ENCODE data around the gene CLEC16A. TPM values are rescaled to one million over a fixed set of nuclear protein-coding genes. Genes with fewer than 3 reads are reported as not detected.
A peak's percentile ranks its signal among the peaks of the same experiment; 100 is the strongest.

CLEC16A gene
- total and polyA plus RNA-seq, 4 donors = 14.3 to 44.4 (median 26.4) TPM

GRCh38 chr16:11210260-11210659 is 265.9 kb downstream of the CLEC16A start:
- H3K9ac ChIP-seq (ENCODE audit: insufficient read depth in 1 of 2, low read length in 2 of 2) = no peak overlapping the region
- H3K27ac ChIP-seq (ENCODE audit: low read depth in 1 of 2, low read length in 1 of 2) = no peak overlapping the region
- TF ChIP-seq, protein P1, sequence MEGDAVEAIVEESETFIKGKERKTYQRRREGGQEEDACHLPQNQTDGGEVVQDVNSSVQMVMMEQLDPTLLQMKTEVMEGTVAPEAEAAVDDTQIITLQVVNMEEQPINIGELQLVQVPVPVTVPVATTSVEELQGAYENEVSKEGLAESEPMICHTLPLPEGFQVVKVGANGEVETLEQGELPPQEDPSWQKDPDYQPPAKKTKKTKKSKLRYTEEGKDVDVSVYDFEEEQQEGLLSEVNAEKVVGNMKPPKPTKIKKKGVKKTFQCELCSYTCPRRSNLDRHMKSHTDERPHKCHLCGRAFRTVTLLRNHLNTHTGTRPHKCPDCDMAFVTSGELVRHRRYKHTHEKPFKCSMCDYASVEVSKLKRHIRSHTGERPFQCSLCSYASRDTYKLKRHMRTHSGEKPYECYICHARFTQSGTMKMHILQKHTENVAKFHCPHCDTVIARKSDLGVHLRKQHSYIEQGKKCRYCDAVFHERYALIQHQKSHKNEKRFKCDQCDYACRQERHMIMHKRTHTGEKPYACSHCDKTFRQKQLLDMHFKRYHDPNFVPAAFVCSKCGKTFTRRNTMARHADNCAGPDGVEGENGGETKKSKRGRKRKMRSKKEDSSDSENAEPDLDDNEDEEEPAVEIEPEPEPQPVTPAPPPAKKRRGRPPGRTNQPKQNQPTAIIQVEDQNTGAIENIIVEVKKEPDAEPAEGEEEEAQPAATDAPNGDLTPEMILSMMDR (IDR thresholded peaks at IDR 0.05; ENCODE audit: control extremely low read depth, extremely low read depth) = no peak
- no peaks in the 10 kb centered on the region for H3K36me3 ChIP-seq (ENCODE audit: control insufficient read depth in 4 of 4, insufficient read depth in 4 of 4, low read length in 4 of 4)
- no peaks in the 10 kb centered on the region for H3K27me3 ChIP-seq (ENCODE audit: control insufficient read depth in 3 of 3, insufficient read depth in 3 of 3, low read length in 2 of 3)
- ATAC-seq (ENCODE audit: insufficient read depth, low FRiP score) = no peak
- H3K9me3 ChIP-seq (ENCODE audit: control insufficient read depth in 4 of 4, insufficient read depth in 3 of 4, low read length in 3 of 4) = peaks cover 0 to 11% (median 4%) of the 10 kb centered on the region in 4 donors
- H3K4me1 ChIP-seq (ENCODE audit: control insufficient read depth in 5 of 5, insufficient read depth in 5 of 5, low read length in 5 of 5) = peaks cover 0 to 15% (median 0%) of the 10 kb centered on the region in 5 donors
- no peak for DNase-seq
- H3K4me3 ChIP-seq = no peak overlapping the region
- WGBS, 2 donors = 77 to 82% methylated on average over 11 of the region's 11 CpGs

DNA sequence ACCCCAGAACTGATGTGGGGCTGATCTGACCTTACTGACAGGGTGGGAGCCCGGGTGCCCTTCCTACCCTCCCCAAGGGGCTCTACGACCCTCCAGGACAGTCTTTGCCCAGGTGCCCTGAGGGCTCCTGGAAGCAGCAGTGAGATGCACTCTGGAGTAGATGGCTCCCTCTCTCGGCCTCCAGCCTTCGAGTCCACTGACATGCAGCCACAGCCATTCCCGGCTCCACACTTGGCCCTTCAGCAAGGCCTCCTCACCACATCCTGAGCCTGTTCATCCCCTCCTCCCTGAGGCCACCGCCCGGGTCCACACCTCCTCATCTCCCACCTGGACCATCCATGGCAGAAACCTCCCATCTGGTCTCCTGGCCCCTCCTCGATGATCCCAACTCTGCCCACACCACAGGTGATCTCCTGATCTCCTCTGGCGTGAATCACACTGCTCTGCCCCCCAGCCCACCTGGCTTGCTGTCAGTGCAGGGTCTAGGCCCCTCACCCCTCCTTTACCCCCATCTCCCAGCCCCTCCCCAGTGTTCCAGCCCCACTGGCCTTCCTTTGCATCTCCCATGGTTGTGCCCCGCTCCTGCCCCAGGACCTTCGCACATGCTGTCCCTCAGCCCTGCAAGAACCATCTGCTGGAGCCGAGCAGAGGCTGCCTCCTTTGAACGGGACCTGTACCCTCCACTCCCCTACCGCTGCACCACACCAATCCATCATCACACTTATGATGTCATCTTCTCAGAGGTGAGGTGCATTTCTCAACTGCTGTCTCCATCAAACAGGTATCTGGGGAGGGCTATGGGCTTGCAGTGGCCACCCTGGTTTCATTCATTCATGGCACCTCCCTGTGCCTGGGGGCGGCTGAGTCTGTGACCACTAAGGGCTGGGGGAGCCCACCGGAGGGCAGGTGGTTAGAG is 267.0 kb downstream of the CLEC16A start:
- Histone ChIP-seq H3K36me3 (ENCODE audit: control insufficient read depth in 4 of 4, insufficient read depth in 4 of 4, low read length in 4 of 4) (no peaks in the 10 kb centered on the region), H3K4me3 (no peak overlapping the region), H3K4me1 (ENCODE audit: control insufficient read depth in 5 of 5, insufficient read depth in 5 of 5, low read length in 5 of 5) (peaks cover 0 to 6% (median 0%) of the 10 kb centered on the region in 5 donors), H3K9ac (ENCODE audit: insufficient read depth in 1 of 2, low read length in 2 of 2) (no peak overlapping the region), H3K27me3 (ENCODE audit: control insufficient read depth in 3 of 3, insufficient read depth in 3 of 3, low read length in 2 of 3) (no peaks in the 10 kb centered on the region), H3K9me3 (ENCODE audit: control insufficient read depth in 4 of 4, insufficient read depth in 3 of 4, low read length in 3 of 4) (peaks cover 0 to 17% (median 6%) of the 10 kb centered on the region in 4 donors), H3K27ac (ENCODE audit: low read depth in 1 of 2, low read length in 1 of 2) (no peak overlapping the region)
- TF ChIP-seq, protein P1 (IDR thresholded peaks at IDR 0.05; ENCODE audit: control extremely low read depth, extremely low read depth) = no peak
- 73 to 82% methylated on average over 16 of the region's 16 CpGs for WGBS, 2 donors
- ATAC-seq (ENCODE audit: insufficient read depth, low FRiP score) = no peak
- DNase-seq = no peak

DNA sequence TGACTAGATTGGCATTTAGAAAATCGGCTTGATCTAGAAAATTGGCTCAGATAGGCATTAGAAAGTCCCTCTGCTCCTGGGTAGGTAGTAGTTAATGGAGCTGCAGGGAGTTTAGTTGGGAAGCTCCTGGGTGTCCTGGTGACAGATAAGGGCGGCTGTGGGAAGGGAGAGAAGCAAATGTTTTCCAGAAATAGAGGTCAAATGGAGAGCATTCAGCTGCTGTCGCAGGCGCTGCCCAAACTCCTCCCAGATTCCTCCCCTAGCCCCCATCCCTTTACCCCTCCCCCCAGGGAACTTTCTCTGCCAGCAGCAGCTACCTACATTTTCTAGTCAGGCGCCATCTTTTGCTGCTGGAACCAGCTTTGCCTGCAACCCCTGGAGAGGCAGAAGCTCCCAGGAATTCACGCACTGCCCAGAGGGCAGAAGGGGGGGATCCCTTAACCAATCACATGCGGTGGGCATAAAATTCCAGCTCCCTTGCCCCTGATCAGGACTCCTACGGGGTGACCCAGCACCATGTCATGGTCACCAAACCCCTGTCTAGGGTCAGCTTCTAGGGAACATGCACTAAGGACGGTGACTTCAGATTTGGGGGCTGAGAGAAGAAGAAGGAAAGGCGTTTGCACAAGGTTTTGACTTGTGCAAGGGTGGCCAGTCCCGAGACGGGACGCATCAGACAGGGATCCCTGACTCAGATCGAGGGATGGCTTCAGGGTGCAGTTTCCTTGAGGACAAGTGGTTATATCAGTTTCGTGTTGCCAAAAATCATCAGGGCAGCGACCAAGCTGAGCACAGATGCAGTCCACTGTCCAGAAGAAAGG is 267.8 kb downstream of the CLEC16A start:
- TF ChIP-seq, protein P1 (IDR thresholded peaks at IDR 0.05; ENCODE audit: control extremely low read depth, extremely low read depth) = no peak
- Histone ChIP-seq H3K9ac (ENCODE audit: insufficient read depth in 1 of 2, low read length in 2 of 2) (no peak overlapping the region), H3K36me3 (ENCODE audit: control insufficient read depth in 4 of 4, insufficient read depth in 4 of 4, low read length in 4 of 4) (no peaks in the 10 kb centered on the region), H3K9me3 (ENCODE audit: control insufficient read depth in 4 of 4, insufficient read depth in 3 of 4, low read length in 3 of 4) (peaks cover 0 to 21% (median 7%) of the 10 kb centered on the region in 4 donors), H3K27ac (ENCODE audit: low read depth in 1 of 2, low read length in 1 of 2) (no peak overlapping the region), H3K4me3 (no peak overlapping the region), H3K4me1 (ENCODE audit: control insufficient read depth in 5 of 5, insufficient read depth in 5 of 5, low read length in 5 of 5) (peaks cover 0 to 4% (median 0%) of the 10 kb centered on the region in 5 donors), H3K27me3 (ENCODE audit: control insufficient read depth in 3 of 3, insufficient read depth in 3 of 3, low read length in 2 of 3) (no peaks in the 10 kb centered on the region)
- DNase-seq (peak; percentile 46 to 73 (median 59)), ATAC-seq (ENCODE audit: insufficient read depth, low FRiP score) (no peak)
- 66 to 68% methylated on average over 16 of the region's 16 CpGs for WGBS, 2 donors

Data from lung (tissue), 12 donors.